Measurements from ENCODE around the gene BICD1.

The BICD1 gene

DNA sequence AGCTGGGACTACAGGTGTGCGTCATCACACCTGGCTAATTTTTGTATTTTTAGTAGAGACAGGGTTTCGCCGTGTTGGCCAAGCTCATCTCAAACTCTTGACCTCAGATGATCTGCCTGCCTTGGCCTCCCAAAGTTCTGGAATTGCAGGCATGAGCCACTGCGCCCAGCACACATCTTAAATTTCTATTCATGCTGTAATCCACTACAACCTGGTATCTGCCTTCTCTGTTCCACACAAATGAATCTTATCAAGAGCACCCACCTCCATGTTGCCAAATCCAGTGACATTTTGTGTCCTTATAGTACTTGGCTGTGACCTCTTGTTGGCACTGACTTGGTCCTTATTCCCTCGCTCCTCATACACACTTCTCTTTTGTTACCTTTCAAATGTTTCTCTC is 5.8 kb upstream of the BICD1 start:
- in situ Hi-C loops (cut with MboI; ENCODE audit: low sequenced_read_pairs) = no loop called here

DNA sequence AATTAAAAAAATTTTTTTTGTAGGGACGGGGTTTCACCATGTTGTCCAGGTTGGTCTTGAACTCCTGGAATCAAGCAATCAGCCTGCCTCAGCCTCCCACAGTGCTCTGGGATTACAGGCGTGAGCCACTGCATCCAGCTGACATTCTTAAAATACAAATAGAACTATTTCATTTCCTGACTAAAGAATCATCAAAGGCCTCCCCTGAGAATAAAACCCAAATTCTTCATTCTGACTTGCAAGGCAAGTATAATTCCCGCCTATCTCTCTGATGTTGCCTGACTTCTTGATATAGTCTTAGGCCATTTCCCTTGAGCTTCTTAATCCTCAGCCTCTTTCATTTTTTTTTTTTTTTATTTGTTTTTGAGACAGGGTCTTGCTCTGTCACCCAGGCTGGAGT is 4.4 kb upstream of the BICD1 start:
- in situ Hi-C loops (cut with MboI; ENCODE audit: low sequenced_read_pairs) = no loop called here

DNA sequence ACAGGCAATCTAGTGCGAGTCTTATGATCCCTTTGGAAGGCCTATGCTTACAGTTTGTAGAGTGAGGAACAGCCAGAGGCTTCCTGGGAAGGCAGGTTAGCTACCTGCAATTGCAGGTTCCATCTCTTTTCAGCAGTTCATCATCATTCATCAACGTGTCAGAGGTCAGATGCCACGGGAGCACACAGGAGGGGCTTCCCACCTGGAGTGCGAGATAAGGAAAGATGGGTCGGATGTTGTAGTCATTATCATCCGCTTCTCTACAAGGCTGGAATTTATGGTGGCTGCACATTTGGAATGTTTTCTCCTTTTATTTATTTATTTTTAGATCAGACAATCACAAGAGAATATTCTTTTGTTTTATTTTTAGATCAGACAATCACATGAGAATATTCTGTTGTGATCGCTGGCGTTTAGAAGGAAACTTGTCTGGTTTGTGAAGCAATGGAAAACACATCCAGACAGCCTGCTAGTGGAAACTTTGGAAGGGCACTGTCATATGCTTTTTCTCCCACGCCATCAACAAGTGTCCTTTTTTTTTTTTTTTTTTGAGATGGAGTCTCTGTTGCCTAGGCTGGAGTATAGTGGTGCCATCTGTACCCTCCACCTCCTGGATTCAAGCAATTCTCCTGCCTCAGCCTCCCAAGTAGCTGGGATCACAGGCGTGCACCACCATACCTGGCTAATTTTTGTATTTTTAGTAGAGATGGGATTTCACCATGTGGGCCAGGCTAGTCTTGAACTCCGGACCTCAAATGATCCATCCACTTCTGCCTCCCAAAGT is 1.9 kb upstream of the BICD1 start:
- in situ Hi-C loops (cut with MboI; ENCODE audit: low sequenced_read_pairs) = no loop called here

DNA sequence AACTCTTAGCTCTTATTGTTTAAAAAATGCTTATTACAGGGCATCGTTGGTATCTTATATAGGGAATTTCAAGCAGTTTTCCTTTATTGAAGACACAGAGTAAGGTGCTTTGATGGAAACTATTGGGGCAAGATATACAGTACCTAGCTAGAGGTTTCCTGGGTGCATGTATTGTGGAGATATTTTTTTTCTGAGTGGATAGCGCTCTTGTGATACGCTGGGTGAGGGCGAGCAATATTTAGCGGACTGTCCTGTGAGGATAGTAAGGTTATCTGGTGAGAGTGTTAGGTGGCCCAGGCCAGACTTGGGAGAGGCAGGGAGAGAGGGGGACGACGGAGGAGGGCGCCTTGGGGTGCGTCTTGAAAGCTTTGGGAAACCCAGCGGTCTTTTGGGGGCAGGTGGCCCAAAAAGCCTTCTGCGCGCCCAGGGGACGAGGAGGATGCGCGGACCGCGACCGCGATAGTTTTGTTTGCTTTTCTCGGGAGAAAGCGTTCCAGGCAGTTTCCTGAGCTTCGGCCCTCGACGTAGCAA is 596 bp upstream of the BICD1 start:
- in situ Hi-C loops (cut with MboI; ENCODE audit: low sequenced_read_pairs) = no loop called here

DNA sequence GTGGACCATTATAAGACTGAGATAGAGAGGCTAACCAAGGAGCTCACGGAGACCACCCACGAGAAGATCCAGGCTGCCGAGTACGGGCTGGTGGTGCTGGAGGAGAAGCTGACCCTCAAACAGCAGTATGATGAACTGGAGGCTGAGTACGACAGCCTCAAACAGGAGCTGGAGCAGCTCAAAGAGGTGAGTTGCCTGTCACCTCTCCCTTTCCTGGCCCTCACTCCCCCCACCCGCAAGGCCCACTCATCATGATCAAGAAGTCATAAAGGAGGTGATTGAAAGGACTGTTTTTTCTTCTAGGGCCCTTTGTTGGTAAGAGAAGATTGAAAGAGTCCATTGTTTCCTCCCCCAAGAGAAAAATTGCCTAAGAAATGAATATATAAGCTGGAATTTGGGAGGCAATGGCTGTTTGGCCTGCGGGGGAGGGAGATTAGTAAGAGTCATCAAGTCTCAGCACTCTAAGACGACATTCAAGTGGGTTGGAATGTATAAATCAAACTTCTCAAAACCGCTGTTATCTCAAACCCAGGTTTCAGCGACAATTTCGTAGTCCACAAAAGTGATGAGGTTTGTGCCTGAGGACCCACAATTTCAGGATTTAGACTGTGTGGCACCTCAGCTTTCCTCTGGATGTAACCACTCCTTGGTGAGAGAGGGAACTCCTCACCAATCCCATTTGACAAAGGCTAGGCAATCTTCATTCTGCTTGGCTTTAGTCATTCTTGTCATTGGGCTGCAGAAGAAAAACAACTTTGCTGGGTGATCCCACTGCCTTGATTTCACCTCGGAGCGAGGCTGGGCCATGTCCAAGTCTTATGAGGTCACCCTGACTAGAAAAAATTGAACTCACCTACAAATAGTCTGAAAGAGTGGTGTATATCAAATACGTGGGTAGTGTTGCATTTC is 966 bp downstream of the BICD1 start:
- in situ Hi-C loops (cut with MboI; ENCODE audit: low sequenced_read_pairs) = no loop called here

DNA sequence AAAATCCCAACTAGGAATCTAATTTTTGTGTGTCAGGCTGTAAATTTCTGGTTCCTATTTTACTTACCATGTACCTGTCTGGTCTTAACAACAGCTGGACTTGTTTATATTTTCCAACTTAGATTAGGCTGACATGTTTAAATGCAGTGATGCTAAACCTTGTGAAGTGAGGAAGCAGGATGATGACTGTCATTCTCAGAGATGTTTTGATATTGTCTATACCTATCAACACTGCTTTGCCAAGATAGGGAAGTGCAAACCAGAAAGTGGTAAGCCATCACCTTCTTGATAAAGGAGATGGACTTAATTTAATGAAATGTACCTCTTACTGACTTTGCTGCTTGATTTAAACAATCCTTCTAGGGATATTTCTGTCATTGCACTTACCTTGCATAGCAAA is 2.1 kb downstream of the BICD1 start:
- in situ Hi-C loops (cut with MboI; ENCODE audit: low sequenced_read_pairs) = no loop called here

DNA sequence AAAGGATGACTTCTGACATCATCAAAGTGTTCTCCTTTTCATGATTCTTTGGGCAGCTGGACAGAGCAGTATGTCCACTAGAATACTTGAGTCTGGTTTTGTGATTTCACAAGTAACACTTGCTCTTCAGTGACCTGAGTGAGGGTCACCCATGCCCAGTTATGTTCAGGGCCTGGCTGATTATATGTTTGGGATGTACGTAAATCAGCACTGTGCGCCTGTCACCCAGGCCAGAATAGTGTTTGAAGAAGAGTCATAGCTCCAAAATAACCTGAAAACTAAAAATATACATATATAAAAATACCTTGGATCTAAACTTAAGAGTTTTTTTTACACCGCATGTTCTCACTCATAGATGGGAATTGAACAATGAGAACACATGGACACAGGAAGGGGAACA is 3.8 kb downstream of the BICD1 start:
- in situ Hi-C loops (cut with MboI; ENCODE audit: low sequenced_read_pairs) = no loop called here

DNA sequence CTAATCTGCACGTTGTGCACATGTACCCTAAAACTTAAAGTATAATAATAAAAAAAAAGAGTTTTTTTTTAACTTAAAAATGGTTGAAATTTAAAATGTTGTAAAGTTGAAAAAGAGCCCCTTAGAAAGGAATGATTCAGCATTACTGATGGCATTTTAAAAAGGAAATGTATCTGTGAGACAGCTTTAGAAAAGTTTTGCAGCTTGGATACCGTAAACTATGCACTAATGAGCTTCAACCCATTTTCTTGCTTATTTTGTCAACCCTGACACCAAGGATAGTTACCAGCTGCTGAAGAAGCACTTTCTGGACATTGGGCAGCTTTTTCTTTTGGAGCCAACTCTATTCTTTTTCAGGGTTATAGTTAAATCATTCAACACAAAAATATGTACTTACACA is 4.3 kb downstream of the BICD1 start:
- in situ Hi-C loops (cut with MboI; ENCODE audit: low sequenced_read_pairs) = no loop called here

DNA sequence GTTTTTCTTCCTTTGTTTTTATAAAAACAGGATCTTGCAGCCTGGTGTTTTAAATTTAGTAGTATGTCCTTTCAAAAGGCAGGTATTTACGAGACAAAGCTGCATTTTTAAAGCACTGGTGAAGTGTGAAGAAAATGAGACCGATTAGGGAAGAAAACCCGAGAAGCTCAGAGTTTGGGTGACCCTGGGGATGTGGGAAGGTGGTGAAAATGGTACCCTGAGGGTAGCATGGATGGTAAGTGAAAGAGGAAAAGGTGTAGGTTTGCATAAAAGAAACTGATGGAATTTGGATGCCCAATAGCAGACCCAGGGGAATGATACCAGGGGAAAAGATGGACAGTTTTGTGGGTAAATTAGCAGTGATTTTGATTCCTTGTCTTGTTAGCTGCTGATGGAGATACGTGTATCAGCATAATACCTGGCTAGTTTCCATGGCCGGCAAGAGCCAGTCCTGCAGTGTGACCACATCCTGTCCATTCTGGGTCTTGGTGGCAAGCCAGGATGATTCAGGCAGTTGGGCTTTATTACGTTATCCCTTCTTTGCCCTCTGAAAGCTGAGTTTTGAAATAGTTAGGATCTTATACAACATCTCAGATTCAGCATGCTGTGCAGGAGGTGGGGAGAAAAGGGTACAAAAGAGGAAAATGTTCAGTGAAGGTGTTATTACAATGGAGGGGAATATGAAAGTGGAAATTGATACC is 8.9 kb downstream of the BICD1 start:
- in situ Hi-C loops (cut with MboI; ENCODE audit: low sequenced_read_pairs) = no loop called here

DNA sequence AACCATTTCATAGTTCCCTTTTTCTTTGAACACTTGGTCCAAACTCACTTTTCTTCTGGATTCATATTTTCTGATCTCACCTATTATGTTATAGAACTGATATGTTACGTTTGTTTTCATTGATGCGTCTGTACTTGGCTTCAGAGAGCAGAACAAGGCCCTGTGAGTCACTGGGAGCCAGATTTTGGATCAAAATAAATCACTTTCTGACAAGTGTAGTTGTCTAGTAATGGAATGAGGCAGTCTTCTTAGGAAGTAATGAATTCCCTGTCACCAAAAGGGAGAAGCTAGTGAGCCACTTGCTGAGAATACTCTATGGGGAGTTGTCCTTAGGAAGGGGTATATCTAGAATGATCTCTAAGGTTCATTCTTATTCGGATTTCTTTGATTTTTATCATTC is 10.2 kb downstream of the BICD1 start:
- in situ Hi-C loops (cut with MboI; ENCODE audit: low sequenced_read_pairs) = no loop called here

DNA sequence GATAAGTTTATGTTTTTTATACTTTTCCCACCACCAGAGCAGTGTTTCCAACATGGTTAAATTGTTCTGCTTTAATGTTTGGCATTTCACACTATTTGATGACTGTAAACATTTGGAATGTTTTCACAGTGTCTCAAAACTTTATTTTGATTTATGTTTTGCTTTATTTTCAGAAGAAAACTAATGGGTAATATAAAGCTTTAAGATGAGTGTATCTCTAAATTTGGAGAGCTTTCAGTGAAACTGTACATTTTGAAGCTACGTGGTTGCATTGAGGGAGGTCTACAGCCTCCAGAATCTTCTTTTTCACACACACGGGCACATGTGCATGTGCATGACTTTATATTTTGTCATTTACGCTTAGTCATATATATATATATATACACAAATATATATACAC is 10.7 kb downstream of the BICD1 start:
- in situ Hi-C loops (cut with MboI; ENCODE audit: low sequenced_read_pairs) = no loop called here

DNA sequence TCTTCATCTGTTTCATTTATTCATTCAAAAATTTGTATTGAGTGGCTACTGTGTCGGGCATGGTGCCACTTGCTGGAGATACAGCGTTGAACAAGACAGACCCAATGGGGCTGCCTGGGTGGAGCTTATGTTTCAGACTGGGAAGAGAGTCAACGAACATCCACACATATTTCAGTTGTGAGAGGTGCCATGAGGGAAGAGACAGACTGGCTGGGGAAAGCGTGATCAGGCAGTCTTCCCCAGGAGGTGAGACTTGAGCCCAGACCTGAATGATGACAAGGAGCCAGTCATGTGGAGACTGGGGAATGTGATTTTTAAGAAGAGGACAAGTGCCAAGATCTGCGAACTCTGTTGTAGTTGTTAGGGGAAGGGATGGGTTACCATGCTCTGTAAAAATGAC is 12.2 kb downstream of the BICD1 start:
- in situ Hi-C loops (cut with MboI; ENCODE audit: low sequenced_read_pairs) = no loop called here

DNA sequence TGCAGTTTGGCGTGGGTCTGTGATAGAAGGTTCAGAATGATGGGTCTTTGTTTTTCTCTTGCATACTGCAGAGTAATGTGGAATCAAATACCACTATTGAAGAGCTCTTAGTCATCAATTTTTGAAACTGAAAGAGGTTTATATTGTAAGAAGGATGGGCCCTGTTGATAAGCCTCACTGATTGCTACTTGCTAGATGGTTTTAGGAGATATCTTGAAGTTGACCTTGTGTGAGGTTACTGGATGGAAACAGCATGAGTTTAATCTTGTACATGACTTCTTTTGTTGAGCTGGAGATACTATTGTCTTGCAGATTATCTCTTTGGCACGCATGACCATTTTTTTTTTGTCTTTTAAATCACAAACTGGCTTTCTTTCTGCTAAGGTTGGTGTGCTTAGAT is 13.8 kb downstream of the BICD1 start:
- in situ Hi-C loops (cut with MboI; ENCODE audit: low sequenced_read_pairs) = no loop called here

DNA sequence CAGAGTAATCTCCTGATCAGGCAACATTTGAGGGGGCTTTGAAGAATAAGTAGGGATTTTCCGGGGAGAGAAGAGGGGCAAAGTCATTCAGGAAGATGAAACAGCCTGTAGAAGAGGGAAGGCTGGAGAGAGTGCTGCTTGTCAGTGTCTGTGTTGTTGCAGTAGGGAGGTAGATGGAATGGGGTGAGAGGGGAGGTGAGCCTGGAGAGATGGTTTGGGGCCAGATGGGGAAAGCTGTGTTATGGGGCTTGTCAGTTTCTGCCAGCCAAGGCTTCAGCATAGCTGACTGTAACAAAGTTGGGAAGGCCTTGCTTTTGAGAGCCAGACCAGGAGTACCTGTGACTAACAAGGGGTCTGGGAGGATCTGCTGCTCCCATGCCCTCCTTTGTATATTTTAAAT is 18.0 kb downstream of the BICD1 start:
- in situ Hi-C loops (cut with MboI; ENCODE audit: low sequenced_read_pairs) = no loop called here

DNA sequence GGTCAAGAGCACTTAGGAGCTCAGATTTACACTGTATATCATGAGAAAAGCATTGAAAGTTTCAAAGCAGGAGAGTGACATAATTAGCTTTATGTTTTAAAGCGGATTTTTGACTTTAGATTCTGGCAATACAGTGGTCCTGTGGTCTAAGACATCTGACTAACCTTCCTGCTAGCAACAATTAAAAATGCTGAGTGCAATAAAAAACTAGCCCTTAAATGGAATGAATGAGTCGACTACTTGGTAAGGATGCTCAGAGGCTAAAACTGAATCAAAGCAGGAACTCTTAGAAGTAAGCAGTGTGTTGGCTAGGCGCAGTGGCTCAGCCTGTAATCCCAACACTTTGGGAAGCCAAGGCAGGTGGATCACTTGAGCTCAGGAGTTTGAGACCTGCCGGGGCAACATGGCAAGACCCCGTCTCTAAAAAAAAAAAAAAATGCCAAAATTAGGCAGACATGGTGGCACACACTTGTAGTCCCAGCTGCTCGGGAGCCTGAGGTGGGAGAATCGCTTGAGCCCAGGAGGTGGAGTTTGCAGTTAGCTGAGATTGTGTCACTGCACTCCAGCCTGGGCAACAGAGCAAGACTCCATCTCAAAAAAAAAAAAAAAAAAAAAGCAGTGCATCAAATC is 18.9 kb downstream of the BICD1 start:
- in situ Hi-C loops (cut with MboI; ENCODE audit: low sequenced_read_pairs) = no loop called here

DNA sequence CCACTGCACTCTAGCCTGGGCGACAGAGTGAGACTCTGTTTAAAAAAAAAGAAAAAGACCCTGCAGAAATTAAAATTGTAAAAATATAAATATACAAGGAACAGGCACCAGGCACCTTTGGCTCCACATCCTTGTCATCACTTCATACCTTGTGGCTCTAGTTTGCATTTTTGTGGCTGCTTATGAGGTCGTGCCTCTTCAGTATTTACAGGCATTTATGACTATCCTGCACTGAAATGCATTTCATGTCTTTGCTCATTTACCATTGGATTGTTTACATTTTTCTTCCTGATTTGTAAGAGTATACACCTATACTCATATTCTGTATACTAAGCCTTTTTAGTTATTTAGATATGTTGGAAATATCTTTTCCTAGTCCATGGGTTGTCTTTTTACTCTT is 20.1 kb downstream of the BICD1 start:
- in situ Hi-C loops (cut with MboI; ENCODE audit: low sequenced_read_pairs) = no loop called here

DNA sequence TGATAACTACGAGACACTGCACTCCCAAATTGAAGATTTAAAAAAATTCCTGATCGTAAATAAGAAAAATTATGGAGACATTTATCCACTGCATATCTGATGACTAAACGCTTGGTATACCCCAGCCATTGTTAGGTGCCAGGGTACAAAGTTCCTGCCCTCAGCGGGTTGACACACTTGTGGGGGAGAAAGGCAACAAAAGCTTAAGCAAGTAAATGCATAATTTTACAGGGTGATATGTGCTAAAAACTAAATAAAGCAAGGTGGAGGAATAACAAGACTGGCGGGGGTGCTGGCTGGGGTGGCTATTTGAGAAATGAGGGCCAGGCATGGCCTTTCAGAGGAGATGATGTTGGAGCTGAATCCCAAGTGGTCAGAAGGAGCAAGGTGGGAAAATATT is 25.0 kb downstream of the BICD1 start:
- in situ Hi-C loops (cut with MboI; ENCODE audit: low sequenced_read_pairs) = no loop called here

DNA sequence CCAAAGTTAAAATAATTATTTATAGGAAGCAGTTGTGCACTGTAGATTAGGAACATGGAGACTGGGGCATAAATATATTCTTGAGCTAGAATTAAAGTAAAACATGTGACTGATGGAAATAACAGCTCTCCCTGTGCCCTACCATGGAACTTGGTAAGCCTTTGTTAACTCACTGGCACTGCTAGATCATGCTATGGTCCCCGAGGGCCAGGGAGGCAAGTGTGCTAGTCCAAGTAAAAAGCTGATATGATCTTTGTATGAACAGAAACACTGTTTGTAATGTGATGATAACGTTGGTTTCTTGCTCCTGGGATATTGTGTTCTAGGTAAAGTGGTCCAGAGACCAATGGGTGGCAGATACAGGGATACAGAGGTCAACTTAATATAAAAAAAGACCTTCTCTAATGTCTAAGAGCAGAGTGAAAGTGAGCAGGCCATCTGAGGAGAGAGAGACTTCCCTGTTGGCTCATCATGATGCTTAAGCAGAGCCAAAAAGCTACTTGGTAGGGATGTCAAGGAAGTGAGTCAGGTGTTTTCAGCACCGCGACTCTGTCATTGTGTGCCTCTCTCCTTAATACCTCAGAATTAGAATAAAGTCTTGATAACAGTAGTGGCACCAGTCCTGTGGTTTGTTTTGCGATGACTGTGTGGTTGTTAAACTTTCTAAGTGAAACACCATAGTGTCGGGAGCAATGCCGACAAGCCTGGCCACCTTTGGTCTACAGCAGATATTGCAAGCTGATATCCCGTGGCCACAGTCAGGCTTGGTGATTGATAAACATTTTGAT is 27.6 kb downstream of the BICD1 start:
- in situ Hi-C loops (cut with MboI; ENCODE audit: low sequenced_read_pairs) = no loop called here

DNA sequence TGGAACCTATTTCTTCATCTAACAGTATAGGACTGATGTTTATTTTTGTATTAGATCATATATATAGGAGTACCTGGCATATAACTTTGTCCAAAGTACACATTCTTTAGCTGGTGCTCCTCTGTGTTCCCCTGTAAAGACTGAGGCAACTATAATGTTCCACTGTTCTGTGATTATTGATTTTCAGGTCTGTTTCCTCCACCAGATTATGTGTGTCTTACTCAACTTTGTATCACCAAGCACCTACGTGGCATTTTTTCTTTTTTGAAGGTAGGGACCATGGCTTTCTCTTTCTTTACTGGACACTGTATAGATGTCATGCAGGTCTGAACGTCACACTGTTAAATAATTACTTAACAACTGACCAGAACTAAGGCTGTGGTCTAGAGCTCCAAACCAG is 29.3 kb downstream of the BICD1 start:
- in situ Hi-C loops (cut with MboI; ENCODE audit: low sequenced_read_pairs) = no loop called here

DNA sequence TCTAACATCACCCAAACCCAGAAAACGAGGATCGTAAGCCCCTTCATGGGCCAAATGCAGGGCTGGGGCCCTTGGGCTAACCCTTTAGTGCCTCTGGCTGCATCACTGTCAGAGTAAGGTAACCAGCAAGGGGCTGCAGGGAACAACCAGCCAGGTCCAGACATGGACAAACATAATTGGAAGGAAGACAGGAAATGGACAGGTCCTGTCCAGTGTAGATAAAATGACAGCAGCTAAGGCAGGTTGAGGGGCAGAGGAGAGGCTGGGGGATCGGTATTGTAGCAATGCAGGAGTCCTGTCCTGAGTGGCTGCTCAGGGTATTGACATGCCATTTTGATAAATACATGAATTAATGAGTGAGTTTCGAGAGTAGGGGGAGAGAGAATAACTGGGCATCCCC is 29.8 kb downstream of the BICD1 start:
- in situ Hi-C loops (cut with MboI; ENCODE audit: low sequenced_read_pairs) = no loop called here

All from HL-60/S4 (cell line).